ENCODE results near the gene AKAP13. TPM values are rescaled to one million over a fixed set of nuclear protein-coding genes. Genes with fewer than 3 reads are reported as not detected.

Gene AKAP13
- total and polyA plus RNA-seq, 2 of the 13 experiments (the other 11 are each of a cell fraction or from before 2014, with no cell fraction given) = 6.7 to 27.1 TPM

GRCh38 chr15:85515212-85515611, 134.8 kb downstream of the AKAP13 start (continued):
- no peak for TF ChIP-seq ZBTB7A (CRISPR knock-in tag; IDR thresholded peaks at IDR 0.05)
- TF ChIP-seq KLF12 (CRISPR knock-in tag; IDR thresholded peaks at IDR 0.05; ENCODE audit: borderline replicate concordance) = no peak
- TF ChIP-seq PBX2 (CRISPR knock-in tag; IDR thresholded peaks at IDR 0.05) = no peak
- TF ChIP-seq ZNF609 (CRISPR knock-in tag; IDR thresholded peaks at IDR 0.05; ENCODE audit: borderline replicate concordance) = no peak
- TF ChIP-seq ZMYM3 (CRISPR knock-in tag; IDR thresholded peaks at IDR 0.05) = no peak
- no peak for TF ChIP-seq SAFB2 (CRISPR knock-in tag; IDR thresholded peaks at IDR 0.05; ENCODE audit: borderline replicate concordance, low read depth)
- TF ChIP-seq HNF4A (CRISPR knock-in tag; IDR thresholded peaks at IDR 0.05) = no peak
- no peak for TF ChIP-seq SIX1 (CRISPR knock-in tag; IDR thresholded peaks at IDR 0.05; ENCODE audit: borderline replicate concordance)
- TF ChIP-seq ZNF644 (CRISPR knock-in tag; IDR thresholded peaks at IDR 0.05; ENCODE audit: low read depth) = 0 out of 2 replicates have a peak, but pooled peaks have one; percentile 51
- no peak for TF ChIP-seq ZNF468 (CRISPR knock-in tag; IDR thresholded peaks at IDR 0.05)
- TF ChIP-seq ZNF510 (CRISPR knock-in tag; IDR thresholded peaks at IDR 0.05; ENCODE audit: low read depth) = no peak
- no peak for TF ChIP-seq ZC3H4 (CRISPR knock-in tag; IDR thresholded peaks at IDR 0.05; ENCODE audit: borderline replicate concordance)
- TF ChIP-seq TEAD3 (CRISPR knock-in tag; optimal IDR thresholded peaks at IDR 0.05; ENCODE audit: borderline replicate concordance) = no peak
- TF ChIP-seq ZSCAN20 (CRISPR knock-in tag; IDR thresholded peaks at IDR 0.05; ENCODE audit: borderline replicate concordance) = no peak
- TF ChIP-seq ZNF549 (CRISPR knock-in tag; IDR thresholded peaks at IDR 0.05) = no peak
- TF ChIP-seq TAF1 (CRISPR knock-in tag; IDR thresholded peaks at IDR 0.05) = no peak
- peak; percentile 52; the same call in 1 of the 2 replicates for TF ChIP-seq CEBPG (CRISPR knock-in tag; IDR thresholded peaks at IDR 0.05)
- TF ChIP-seq ZBTB7B (CRISPR knock-in tag; IDR thresholded peaks at IDR 0.05) = no peak
- no peak for TF ChIP-seq MAFK (conservative IDR thresholded peaks at IDR 0.05 in 1 of 2, IDR thresholded peaks at IDR 0.05 in 1 of 2; ENCODE audit: low read length in 2 of 2)
- TF ChIP-seq ZMYM2 (CRISPR knock-in tag; IDR thresholded peaks at IDR 0.05) = no peak
- TF ChIP-seq NR2F2 (IDR thresholded peaks at IDR 0.05; ENCODE audit: borderline replicate concordance, low read depth) = no peak
- no peak for TF ChIP-seq HNRNPUL1 (IDR thresholded peaks at IDR 0.05; ENCODE audit: low read depth, low read length)
- TF ChIP-seq, protein P1, sequence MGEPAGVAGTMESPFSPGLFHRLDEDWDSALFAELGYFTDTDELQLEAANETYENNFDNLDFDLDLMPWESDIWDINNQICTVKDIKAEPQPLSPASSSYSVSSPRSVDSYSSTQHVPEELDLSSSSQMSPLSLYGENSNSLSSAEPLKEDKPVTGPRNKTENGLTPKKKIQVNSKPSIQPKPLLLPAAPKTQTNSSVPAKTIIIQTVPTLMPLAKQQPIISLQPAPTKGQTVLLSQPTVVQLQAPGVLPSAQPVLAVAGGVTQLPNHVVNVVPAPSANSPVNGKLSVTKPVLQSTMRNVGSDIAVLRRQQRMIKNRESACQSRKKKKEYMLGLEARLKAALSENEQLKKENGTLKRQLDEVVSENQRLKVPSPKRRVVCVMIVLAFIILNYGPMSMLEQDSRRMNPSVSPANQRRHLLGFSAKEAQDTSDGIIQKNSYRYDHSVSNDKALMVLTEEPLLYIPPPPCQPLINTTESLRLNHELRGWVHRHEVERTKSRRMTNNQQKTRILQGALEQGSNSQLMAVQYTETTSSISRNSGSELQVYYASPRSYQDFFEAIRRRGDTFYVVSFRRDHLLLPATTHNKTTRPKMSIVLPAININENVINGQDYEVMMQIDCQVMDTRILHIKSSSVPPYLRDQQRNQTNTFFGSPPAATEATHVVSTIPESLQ (CRISPR knock-in tag; conservative IDR thresholded peaks at IDR 0.05) = no peak
- TF ChIP-seq, protein P2, sequence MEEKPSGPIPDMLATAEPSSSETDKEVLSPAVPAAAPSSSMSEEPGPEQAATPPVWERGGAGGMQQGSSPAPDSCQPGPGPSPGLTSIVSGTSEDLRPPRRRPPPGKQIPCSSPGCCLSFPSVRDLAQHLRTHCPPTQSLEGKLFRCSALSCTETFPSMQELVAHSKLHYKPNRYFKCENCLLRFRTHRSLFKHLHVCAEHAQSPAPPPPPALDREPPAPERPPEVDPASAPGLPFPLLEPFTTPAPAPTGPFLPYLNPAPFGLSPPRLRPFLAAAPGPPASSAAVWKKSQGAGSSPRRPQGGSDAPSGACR (CRISPR knock-in tag; IDR thresholded peaks at IDR 0.05) = no peak
- TF ChIP-seq CHCHD3 (CRISPR knock-in tag; IDR thresholded peaks at IDR 0.05) = no peak
